Liver (tissue), 9 donors: ENCODE data around the gene BLOC1S3. TPM values are rescaled to one million over a fixed set of nuclear protein-coding genes. Genes with fewer than 3 reads are reported as not detected.

ENCODE experiments used
- DNase-seq: peaks from one replicate; pipeline ENCODE4 v3.0.0-alpha.2; 2017; ENCODE audit warnings: low spot score
- H3K27ac ChIP-seq, 2 donors: one replicate each; pipeline ENCODE4 v1.7.0; 2013; ENCODE audit warnings: inconsistent platforms in 2 of 2, low read length in 2 of 2, control low read depth in 1 of 2, low read depth in 1 of 2, mild to moderate bottlenecking in 1 of 2
- H3K27me3 ChIP-seq, 4 donors: one replicate each; pipeline versions ENCODE4 v1.6.1 to v1.7.0; 2013; ENCODE audit warnings: low read length in 3 of 4, inconsistent platforms in 1 of 4, mild to moderate bottlenecking in 1 of 4, moderate library complexity in 1 of 4; ENCODE audit not compliant: control insufficient read depth in 4 of 4, insufficient read depth in 4 of 4
- H3K36me3 ChIP-seq, 4 donors: one replicate each; pipeline versions ENCODE4 v1.6.1 to v1.7.0; 2013; ENCODE audit warnings: low read length in 3 of 4, mild to moderate bottlenecking in 3 of 4, low read depth in 1 of 4, moderate library complexity in 1 of 4; ENCODE audit not compliant: control insufficient read depth in 4 of 4, insufficient read depth in 3 of 4
- H3K4me1 ChIP-seq, 4 donors: one replicate each; pipeline versions ENCODE4 v1.6.1 to v1.7.0; 2013; ENCODE audit warnings: low read length in 3 of 4, mild to moderate bottlenecking in 3 of 4, moderate library complexity in 1 of 4; ENCODE audit not compliant: control insufficient read depth in 4 of 4, insufficient read depth in 4 of 4
- H3K4me3 ChIP-seq, 3 donors: one replicate each; pipeline versions ENCODE4 v1.6.1 to v1.7.0; 2013; ENCODE audit warnings: low read length in 3 of 3, control low read depth in 1 of 3, low read depth in 1 of 3, mild to moderate bottlenecking in 1 of 3
- H3K9ac ChIP-seq, 2 donors: one replicate each; pipeline ENCODE4 v1.7.0; 2013; ENCODE audit warnings: low read length in 2 of 2, mild to moderate bottlenecking in 2 of 2, moderate library complexity in 2 of 2, control low read depth in 1 of 2, low read depth in 1 of 2
- H3K9me3 ChIP-seq, 4 donors: one replicate each; pipeline versions ENCODE4 v1.6.1 to v1.7.0; 2013; ENCODE audit warnings: low read length in 3 of 4; ENCODE audit not compliant: control insufficient read depth in 4 of 4
- EGR1 ChIP-seq, 2 donors: IDR thresholded peaks; 2 replicates each; pipeline ENCODE4 v1.6.1; 2016 to 2018; ENCODE audit warnings: antibody characterized with exemption in 2 of 2, low read depth in 2 of 2
- HNF4A ChIP-seq, 2 donors: conservative IDR thresholded peaks; 2 replicates each; pipeline ENCODE4 v1.6.1; 2016; ENCODE audit warnings: antibody characterized with exemption in 2 of 2, mild to moderate bottlenecking in 2 of 2
- HNF4G ChIP-seq: IDR thresholded peaks from 2 replicates; pipeline ENCODE4 v1.6.1; 2016; ENCODE audit warnings: antibody characterized with exemption
- JUND ChIP-seq, 2 donors: IDR thresholded peaks; 2 replicates each; pipeline ENCODE4 v1.6.1; 2016; ENCODE audit warnings: antibody characterized with exemption in 2 of 2
- NR2F2 ChIP-seq: IDR thresholded peaks from 2 replicates; pipeline ENCODE4 v1.6.1; 2016; ENCODE audit warnings: antibody characterized with exemption
- RAD21 ChIP-seq, 2 donors: IDR thresholded peaks; 2 replicates each; pipeline ENCODE4 v1.6.1; 2016; ENCODE audit warnings: antibody characterized with exemption in 2 of 2, mild to moderate bottlenecking in 2 of 2
- RXRA ChIP-seq, 2 donors: IDR thresholded peaks; 2 replicates each; pipeline ENCODE4 v1.6.1; 2017 to 2018; ENCODE audit warnings: antibody characterized with exemption in 2 of 2, mild to moderate bottlenecking in 1 of 2
- SP1 ChIP-seq: IDR thresholded peaks from 2 replicates; pipeline ENCODE4 v1.6.1; 2018; ENCODE audit warnings: antibody characterized with exemption, mild to moderate bottlenecking
- TAF1 ChIP-seq: conservative IDR thresholded peaks from 2 replicates; pipeline ENCODE4 v1.6.1; 2016; ENCODE audit warnings: antibody characterized with exemption, mild to moderate bottlenecking
- WGBS: extraction: QIAGEN DNeasy Blood & Tissue Kit; methylation state at CpG from one replicate; pipeline ENCODE4 v1.1.7; 2013; 5-methylcytosine and 5-hydroxymethylcytosine counted together
- polyA plus RNA-seq, 2 donors: library from polyadenylated mRNA; stranded (reverse) in 1 of 2; unstranded in 1 of 2; fragments of 200-250 nt in 1 of 2; fragments of >200 nt in 1 of 2; fragmentation: Nextera tagmentation in 1 of 2; extraction: Ambion mirVana in 1 of 2; gene quantifications; one replicate each; pipeline versions ENCODE4 v1.2.1 to v1.2.3, GENCODE V29; 2013 to 2015
- total RNA-seq, 2 donors: library from RNA; depleted of rRNA; stranded (reverse); fragments of >200 nt; gene quantifications; one replicate each; pipeline ENCODE4 v1.2.3, GENCODE V29; 2014
- TF ChIP-seq, protein P1 (sequence below): IDR thresholded peaks from 2 replicates; pipeline ENCODE4 v1.6.1; 2016; ENCODE audit warnings: antibody characterized with exemption
- TF ChIP-seq, protein P2 (sequence below): IDR thresholded peaks from 2 replicates; pipeline ENCODE4 v1.6.1; 2016; ENCODE audit warnings: antibody characterized with exemption
- TF ChIP-seq, protein P3 (sequence below): IDR thresholded peaks from 2 replicates; pipeline ENCODE4 v1.6.1; 2016; ENCODE audit warnings: antibody characterized with exemption, mild to moderate bottlenecking
- TF ChIP-seq, protein P4 (sequence below): fragments of 150-350 bp; IDR thresholded peaks from 2 replicates; pipeline ENCODE4 v1.5.1; 2017; ENCODE audit warnings: improper control_type of control experiment, low read depth, low read length; ENCODE audit not compliant: missing input control
- TF ChIP-seq, protein P5 (sequence below): IDR thresholded peaks from 2 replicates; pipeline ENCODE4 v1.6.1; 2016; ENCODE audit warnings: antibody characterized with exemption
- donor health status: healthy.
- donor health status: healthy.
- donor health status: healthy.
- donor health status: healthy.
- donor health status: healthy.

BLOC1S3 gene
- total and polyA plus RNA-seq, 4 donors = 2.7 to 4.6 (median 4.2) TPM

DNA sequence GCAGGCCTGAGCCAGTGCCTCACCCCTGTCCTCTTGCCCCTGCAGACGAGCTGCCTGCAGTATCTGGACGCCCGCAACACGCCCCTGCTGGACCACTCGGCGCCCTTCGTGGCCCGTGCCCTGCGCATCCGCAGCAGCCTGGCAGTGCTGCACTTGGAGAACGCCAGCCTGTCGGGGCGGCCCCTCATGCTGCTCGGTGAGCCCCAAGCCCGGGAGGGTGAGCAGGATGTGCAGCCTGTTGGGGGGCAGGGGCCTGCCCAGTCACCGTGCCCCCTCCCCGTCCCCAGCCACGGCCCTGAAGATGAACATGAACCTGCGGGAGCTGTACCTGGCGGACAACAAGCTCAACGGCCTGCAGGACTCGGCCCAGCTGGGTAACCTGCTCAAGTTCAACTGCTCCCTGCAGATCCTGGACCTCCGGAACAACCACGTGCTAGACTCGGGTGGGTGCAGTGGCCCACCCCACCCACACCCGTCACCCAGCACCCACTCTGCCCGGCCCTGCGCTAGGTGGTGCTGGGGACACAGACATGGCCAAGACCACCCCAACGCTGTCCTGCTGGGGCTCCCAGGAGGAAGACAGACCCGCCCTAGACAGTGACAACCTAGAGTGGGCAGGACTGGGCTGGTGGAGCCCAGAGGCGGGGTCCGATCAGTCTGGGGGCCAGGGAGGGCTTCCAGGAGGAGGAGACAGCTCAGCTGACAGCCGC is 36.4 kb upstream of the BLOC1S3 start:
- Histone ChIP-seq H3K9ac (no peak overlapping the region), H3K9me3 (no peaks in the 10 kb centered on the region), H3K27ac (no peak overlapping the region), H3K4me3 (no peak overlapping the region), H3K4me1 (no peaks in the 10 kb centered on the region), H3K27me3 (no peaks in the 10 kb centered on the region), H3K36me3 (peaks cover 0 to 10% (median 3%) of the 10 kb centered on the region in 4 donors)
- TF ChIP-seq HNF4A (conservative IDR thresholded peaks at IDR 0.05) = no peak
- TF ChIP-seq, protein P1, sequence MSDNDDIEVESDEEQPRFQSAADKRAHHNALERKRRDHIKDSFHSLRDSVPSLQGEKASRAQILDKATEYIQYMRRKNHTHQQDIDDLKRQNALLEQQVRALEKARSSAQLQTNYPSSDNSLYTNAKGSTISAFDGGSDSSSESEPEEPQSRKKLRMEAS = no peak
- no peak for TF ChIP-seq SP1
- TF ChIP-seq HNF4G = no peak
- TF ChIP-seq, protein P2, sequence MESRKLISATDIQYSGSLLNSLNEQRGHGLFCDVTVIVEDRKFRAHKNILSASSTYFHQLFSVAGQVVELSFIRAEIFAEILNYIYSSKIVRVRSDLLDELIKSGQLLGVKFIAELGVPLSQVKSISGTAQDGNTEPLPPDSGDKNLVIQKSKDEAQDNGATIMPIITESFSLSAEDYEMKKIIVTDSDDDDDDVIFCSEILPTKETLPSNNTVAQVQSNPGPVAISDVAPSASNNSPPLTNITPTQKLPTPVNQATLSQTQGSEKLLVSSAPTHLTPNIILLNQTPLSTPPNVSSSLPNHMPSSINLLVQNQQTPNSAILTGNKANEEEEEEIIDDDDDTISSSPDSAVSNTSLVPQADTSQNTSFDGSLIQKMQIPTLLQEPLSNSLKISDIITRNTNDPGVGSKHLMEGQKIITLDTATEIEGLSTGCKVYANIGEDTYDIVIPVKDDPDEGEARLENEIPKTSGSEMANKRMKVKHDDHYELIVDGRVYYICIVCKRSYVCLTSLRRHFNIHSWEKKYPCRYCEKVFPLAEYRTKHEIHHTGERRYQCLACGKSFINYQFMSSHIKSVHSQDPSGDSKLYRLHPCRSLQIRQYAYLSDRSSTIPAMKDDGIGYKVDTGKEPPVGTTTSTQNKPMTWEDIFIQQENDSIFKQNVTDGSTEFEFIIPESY = no peak
- no peak for TF ChIP-seq TAF1
- TF ChIP-seq JUND (IDR thresholded peaks at IDR 0.05) = no peak
- TF ChIP-seq, protein P3, sequence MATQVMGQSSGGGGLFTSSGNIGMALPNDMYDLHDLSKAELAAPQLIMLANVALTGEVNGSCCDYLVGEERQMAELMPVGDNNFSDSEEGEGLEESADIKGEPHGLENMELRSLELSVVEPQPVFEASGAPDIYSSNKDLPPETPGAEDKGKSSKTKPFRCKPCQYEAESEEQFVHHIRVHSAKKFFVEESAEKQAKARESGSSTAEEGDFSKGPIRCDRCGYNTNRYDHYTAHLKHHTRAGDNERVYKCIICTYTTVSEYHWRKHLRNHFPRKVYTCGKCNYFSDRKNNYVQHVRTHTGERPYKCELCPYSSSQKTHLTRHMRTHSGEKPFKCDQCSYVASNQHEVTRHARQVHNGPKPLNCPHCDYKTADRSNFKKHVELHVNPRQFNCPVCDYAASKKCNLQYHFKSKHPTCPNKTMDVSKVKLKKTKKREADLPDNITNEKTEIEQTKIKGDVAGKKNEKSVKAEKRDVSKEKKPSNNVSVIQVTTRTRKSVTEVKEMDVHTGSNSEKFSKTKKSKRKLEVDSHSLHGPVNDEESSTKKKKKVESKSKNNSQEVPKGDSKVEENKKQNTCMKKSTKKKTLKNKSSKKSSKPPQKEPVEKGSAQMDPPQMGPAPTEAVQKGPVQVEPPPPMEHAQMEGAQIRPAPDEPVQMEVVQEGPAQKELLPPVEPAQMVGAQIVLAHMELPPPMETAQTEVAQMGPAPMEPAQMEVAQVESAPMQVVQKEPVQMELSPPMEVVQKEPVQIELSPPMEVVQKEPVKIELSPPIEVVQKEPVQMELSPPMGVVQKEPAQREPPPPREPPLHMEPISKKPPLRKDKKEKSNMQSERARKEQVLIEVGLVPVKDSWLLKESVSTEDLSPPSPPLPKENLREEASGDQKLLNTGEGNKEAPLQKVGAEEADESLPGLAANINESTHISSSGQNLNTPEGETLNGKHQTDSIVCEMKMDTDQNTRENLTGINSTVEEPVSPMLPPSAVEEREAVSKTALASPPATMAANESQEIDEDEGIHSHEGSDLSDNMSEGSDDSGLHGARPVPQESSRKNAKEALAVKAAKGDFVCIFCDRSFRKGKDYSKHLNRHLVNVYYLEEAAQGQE = no peak
- TF ChIP-seq NR2F2 = no peak
- 97% methylated on average over 33 of the region's 33 CpGs for WGBS
- DNase-seq = no peak

DNA sequence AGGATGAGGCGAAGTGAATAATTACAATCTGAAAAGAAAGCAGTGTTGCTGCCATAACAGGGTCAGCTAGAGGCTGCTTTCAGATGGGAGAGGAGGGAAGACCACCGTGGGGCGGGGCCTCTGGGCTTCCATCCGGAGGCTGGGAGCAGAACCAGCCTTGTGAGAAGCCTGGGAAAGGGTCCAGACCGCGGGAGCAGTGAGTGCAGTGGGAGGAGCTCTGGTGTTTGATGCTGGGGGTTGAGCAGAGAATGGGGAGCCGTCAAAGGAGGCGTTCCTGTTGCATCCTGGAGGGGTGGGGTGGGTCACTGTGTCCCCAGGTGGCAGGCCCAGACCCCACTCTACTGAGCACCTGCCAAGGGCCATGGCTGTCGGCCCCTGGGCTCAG is 35.9 kb upstream of the BLOC1S3 start:
- Histone ChIP-seq H3K27me3 (no peaks in the 10 kb centered on the region), H3K9ac (no peak overlapping the region), H3K36me3 (peaks cover 0 to 10% (median 3%) of the 10 kb centered on the region in 4 donors), H3K4me3 (no peak overlapping the region), H3K9me3 (no peaks in the 10 kb centered on the region), H3K27ac (no peak overlapping the region), H3K4me1 (no peaks in the 10 kb centered on the region)
- WGBS = 90% methylated on average over 9 of the region's 9 CpGs
- TF ChIP-seq, protein P2 = no peak
- TF ChIP-seq JUND (IDR thresholded peaks at IDR 0.05) (no peak), RAD21 (IDR thresholded peaks at IDR 0.05) (no peak), EGR1 (IDR thresholded peaks at IDR 0.05; ENCODE audit: low read depth in 2 of 2) (no peak), RXRA (IDR thresholded peaks at IDR 0.05) (no peak), HNF4A (conservative IDR thresholded peaks at IDR 0.05) (no peak)
- TF ChIP-seq, protein P4, sequence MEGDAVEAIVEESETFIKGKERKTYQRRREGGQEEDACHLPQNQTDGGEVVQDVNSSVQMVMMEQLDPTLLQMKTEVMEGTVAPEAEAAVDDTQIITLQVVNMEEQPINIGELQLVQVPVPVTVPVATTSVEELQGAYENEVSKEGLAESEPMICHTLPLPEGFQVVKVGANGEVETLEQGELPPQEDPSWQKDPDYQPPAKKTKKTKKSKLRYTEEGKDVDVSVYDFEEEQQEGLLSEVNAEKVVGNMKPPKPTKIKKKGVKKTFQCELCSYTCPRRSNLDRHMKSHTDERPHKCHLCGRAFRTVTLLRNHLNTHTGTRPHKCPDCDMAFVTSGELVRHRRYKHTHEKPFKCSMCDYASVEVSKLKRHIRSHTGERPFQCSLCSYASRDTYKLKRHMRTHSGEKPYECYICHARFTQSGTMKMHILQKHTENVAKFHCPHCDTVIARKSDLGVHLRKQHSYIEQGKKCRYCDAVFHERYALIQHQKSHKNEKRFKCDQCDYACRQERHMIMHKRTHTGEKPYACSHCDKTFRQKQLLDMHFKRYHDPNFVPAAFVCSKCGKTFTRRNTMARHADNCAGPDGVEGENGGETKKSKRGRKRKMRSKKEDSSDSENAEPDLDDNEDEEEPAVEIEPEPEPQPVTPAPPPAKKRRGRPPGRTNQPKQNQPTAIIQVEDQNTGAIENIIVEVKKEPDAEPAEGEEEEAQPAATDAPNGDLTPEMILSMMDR = no peak
- TF ChIP-seq, protein P5, sequence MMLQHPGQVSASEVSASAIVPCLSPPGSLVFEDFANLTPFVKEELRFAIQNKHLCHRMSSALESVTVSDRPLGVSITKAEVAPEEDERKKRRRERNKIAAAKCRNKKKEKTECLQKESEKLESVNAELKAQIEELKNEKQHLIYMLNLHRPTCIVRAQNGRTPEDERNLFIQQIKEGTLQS = no peak
- no peak for DNase-seq
